SK-N-DZ (cell line): Measurements from ENCODE around the gene XRCC6.
"Not testable (repeated sequence)": the region's sequence is repeated elsewhere in the genome, so short reads cannot be mapped to it uniquely, and the experiment has no call there.

Experiments used
- DNase-seq: peaks from one replicate; pipeline ENCODE4 v3.0.0-alpha.2; 2015; ENCODE audit warnings: low spot score

The XRCC6 gene

GRCh38 chr22:41598081-41598480, 23.0 kb upstream of the XRCC6 start:
- DNase-seq: no peak

GRCh38 chr22:41598891-41599635, 22.0 kb upstream of the XRCC6 start:
- DNase-seq: no peak

- no peak for DNase-seq
These were observed 20.1 kb upstream of the XRCC6 start for GRCh38 chr22:41600976-41601375.

- no peak for DNase-seq
These were observed 17.2 kb upstream of the XRCC6 start for GRCh38 chr22:41603873-41604332.

- DNase-seq: no peak
These were observed 12.7 kb upstream of the XRCC6 start for GRCh38 chr22:41608386-41608785.

- DNase-seq: no peak
These were observed 8.3 kb upstream of the XRCC6 start for GRCh38 chr22:41612603-41613306.

GRCh38 chr22:41613456-41613855, 7.6 kb upstream of the XRCC6 start:
- no peak for DNase-seq

- peak; percentile 54 for DNase-seq
These were observed 1.0 kb upstream of the XRCC6 start for GRCh38 chr22:41619979-41620588.

GRCh38 chr22:41620589-41621098, 451 bp upstream of the XRCC6 start, which contains the start of gene DESI1:
Gene DESI1 (minus strand): TSS chr22:41621043. CDS start chr22:41620839, 204 bp downstream.
- DNase-seq: no peak

GRCh38 chr22:41621911-41622179, 750 bp downstream of the XRCC6 start:
- DNase-seq: no peak

- DNase-seq: no peak
These were observed 4.5 kb downstream of the XRCC6 start for GRCh38 chr22:41625577-41625976.

GRCh38 chr22:41631115-41631514, 10.0 kb downstream of the XRCC6 start:
- not testable (repeated sequence) for DNase-seq

- not testable (repeated sequence) for DNase-seq
These were observed 10.5 kb downstream of the XRCC6 start for GRCh38 chr22:41631615-41632014.

- not testable (repeated sequence) for DNase-seq
These were observed 13.5 kb downstream of the XRCC6 start for GRCh38 chr22:41634610-41635009.

GRCh38 chr22:41636467-41636866, 15.4 kb downstream of the XRCC6 start:
- no peak for DNase-seq

- not testable (repeated sequence) for DNase-seq
These were observed 16.5 kb downstream of the XRCC6 start for GRCh38 chr22:41637623-41638022.

GRCh38 chr22:41638124-41638523, 17.0 kb downstream of the XRCC6 start:
- no peak for DNase-seq

- DNase-seq: no peak
These were observed 17.7 kb downstream of the XRCC6 start for GRCh38 chr22:41638748-41639147.

- DNase-seq: no peak
These were observed 20.8 kb downstream of the XRCC6 start for GRCh38 chr22:41641854-41642253.

GRCh38 chr22:41642331-41643110, 21.4 kb downstream of the XRCC6 start:
- no peak for DNase-seq

GRCh38 chr22:41647771-41648170, 26.7 kb downstream of the XRCC6 start:
- DNase-seq: no peak

GRCh38 chr22:41648432-41648831, 27.3 kb downstream of the XRCC6 start:
- no peak for DNase-seq
